ENCODE measurements around the gene ISY1. TPM values are rescaled to one million over a fixed set of nuclear protein-coding genes. Genes with fewer than 3 reads are reported as not detected.
"Not testable (repeated sequence)": the region's sequence is repeated elsewhere in the genome, so short reads cannot be mapped to it uniquely, and the experiment has no call there.

ISY1 gene
- total RNA-seq, 2 experiments from 2014 or later, result 28.2 to 28.5 TPM

GRCh38 chr3:129144786-129145185, 16.1 kb downstream of the ISY1 start:
- no peak overlapping the region for H3K4me3 Mint-ChIP-seq
- TF ChIP-seq CTCF (IDR thresholded peaks at IDR 0.05), result no peak
- no peak for ATAC-seq (ENCODE audit: poor library complexity)
- H3K27ac ChIP-seq (ENCODE audit: low read depth in 1 of 2, low read length in 2 of 2), result no peak overlapping the region
- intact Hi-C loops (cut with DNase I, micrococcal nuclease), result no loop called here
- POLR2A ChIA-PET, result interaction anchor here (0.8 to 1.0 kb wide), 3 partner anchors 14 to 24 kb away, joined by 3 to 4 read pairs (median 3); no protein-coding TSS in a partner anchor
- no peaks in the 10 kb centered on the region for H3K4me1 Mint-ChIP-seq (ENCODE audit: low read depth)
- CTCF ChIA-PET, result interaction anchor here (2.2 kb wide), 1 partner anchor 91 kb away, joined by 6 read pairs; no protein-coding TSS in a partner anchor
- no peaks in the 10 kb centered on the region for H3K4me1 ChIP-seq (ENCODE audit: insufficient read depth, low read length)
- no peak for DNase-seq
- no peaks in the 10 kb centered on the region for H3K27me3 ChIP-seq (ENCODE audit: control insufficient read depth in 1 of 2, insufficient read depth in 2 of 2, low read length in 2 of 2)
- H3K36me3 Mint-ChIP-seq (ENCODE audit: low read depth), result peaks cover 66% of the 10 kb centered on the region
- H3K4me3 ChIP-seq (ENCODE audit: low read length), result no peak overlapping the region
- H3K27me3 Mint-ChIP-seq, result no peaks in the 10 kb centered on the region
- no peaks in the 10 kb centered on the region for H3K9me3 Mint-ChIP-seq
- H3K27ac Mint-ChIP-seq, result no peak overlapping the region
- no peaks in the 10 kb centered on the region for H3K9me3 ChIP-seq (ENCODE audit: control insufficient read depth in 1 of 2, insufficient read depth in 1 of 2, low read length in 2 of 2)
- peaks cover 46% of the 10 kb centered on the region for H3K36me3 ChIP-seq (ENCODE audit: insufficient read depth, low read length)

- intact Hi-C loops (cut with DNase I, micrococcal nuclease); H3K4me3 ChIP-seq (ENCODE audit: low read length); H3K4me1 Mint-ChIP-seq (ENCODE audit: low read depth); H3K4me1 ChIP-seq (ENCODE audit: insufficient read depth, low read length); H3K27ac ChIP-seq (ENCODE audit: low read depth in 1 of 2, low read length in 2 of 2); H3K9me3 Mint-ChIP-seq; H3K27ac Mint-ChIP-seq; H3K4me3 Mint-ChIP-seq; H3K27me3 Mint-ChIP-seq; ATAC-seq (ENCODE audit: poor library complexity); POLR2A ChIA-PET; H3K9me3 ChIP-seq (ENCODE audit: control insufficient read depth in 1 of 2, insufficient read depth in 1 of 2, low read length in 2 of 2); DNase-seq; H3K27me3 ChIP-seq (ENCODE audit: control insufficient read depth in 1 of 2, insufficient read depth in 2 of 2, low read length in 2 of 2): not testable (repeated sequence)
- H3K36me3 ChIP-seq (ENCODE audit: insufficient read depth, low read length), result peaks cover 50% of the 10 kb centered on the region
- peaks cover 60% of the 10 kb centered on the region for H3K36me3 Mint-ChIP-seq (ENCODE audit: low read depth)
- CTCF ChIA-PET, result interaction anchor here (1.0 kb wide), 1 partner anchor 171 kb away, joined by 3 read pairs; no protein-coding TSS in a partner anchor
Observed at GRCh38 chr3:129141011-129141410, 19.9 kb downstream of the ISY1 start.

- H3K4me3 Mint-ChIP-seq, result no peak overlapping the region
- H3K27ac Mint-ChIP-seq, result no peak overlapping the region
- H3K9me3 ChIP-seq (ENCODE audit: control insufficient read depth in 1 of 2, insufficient read depth in 1 of 2, low read length in 2 of 2), result no peaks in the 10 kb centered on the region
- peaks cover 58% of the 10 kb centered on the region for H3K36me3 Mint-ChIP-seq (ENCODE audit: low read depth)
- intact Hi-C loops (cut with DNase I, micrococcal nuclease), result no loop called here
- DNase-seq (no peak), ATAC-seq (ENCODE audit: poor library complexity) (no peak)
- CTCF ChIA-PET, result interaction anchor here (1.0 kb wide), 1 partner anchor 170 kb away, joined by 3 read pairs; no protein-coding TSS in a partner anchor
- H3K9me3 Mint-ChIP-seq, result no peaks in the 10 kb centered on the region
- no peaks in the 10 kb centered on the region for H3K27me3 ChIP-seq (ENCODE audit: control insufficient read depth in 1 of 2, insufficient read depth in 2 of 2, low read length in 2 of 2)
- TF ChIP-seq CTCF (IDR thresholded peaks at IDR 0.05), result no peak
- POLR2A ChIA-PET, result no interaction called here
- no peak overlapping the region for H3K4me3 ChIP-seq (ENCODE audit: low read length)
- no peak overlapping the region for H3K27ac ChIP-seq (ENCODE audit: low read depth in 1 of 2, low read length in 2 of 2)
- H3K27me3 Mint-ChIP-seq, result no peaks in the 10 kb centered on the region
- H3K4me1 ChIP-seq (ENCODE audit: insufficient read depth, low read length), result no peaks in the 10 kb centered on the region
- H3K4me1 Mint-ChIP-seq (ENCODE audit: low read depth), result no peaks in the 10 kb centered on the region
- peaks cover 52% of the 10 kb centered on the region for H3K36me3 ChIP-seq (ENCODE audit: insufficient read depth, low read length)
Observed at GRCh38 chr3:129139911-129140310, 21.0 kb downstream of the ISY1 start.

- H3K4me1 ChIP-seq (ENCODE audit: insufficient read depth, low read length); ATAC-seq (ENCODE audit: poor library complexity); H3K9me3 ChIP-seq (ENCODE audit: control insufficient read depth in 1 of 2, insufficient read depth in 1 of 2, low read length in 2 of 2); H3K27me3 ChIP-seq (ENCODE audit: control insufficient read depth in 1 of 2, insufficient read depth in 2 of 2, low read length in 2 of 2); DNase-seq; H3K27me3 Mint-ChIP-seq; H3K4me3 ChIP-seq (ENCODE audit: low read length); H3K27ac Mint-ChIP-seq; H3K9me3 Mint-ChIP-seq; H3K4me3 Mint-ChIP-seq; intact Hi-C loops (cut with DNase I, micrococcal nuclease); H3K27ac ChIP-seq (ENCODE audit: low read depth in 1 of 2, low read length in 2 of 2): not testable (repeated sequence)
- ChIA-PET POLR2A (interaction anchor here (0.6 to 6.6 kb wide), 2 partner anchors 16 to 68 kb away, joined by 4 to 47 read pairs; partner anchors contain the start of gene RAB43), CTCF (interaction anchor here (1.1 to 1.2 kb wide), 2 partner anchors 12 to 26 kb away, joined by 3 to 5 read pairs; no protein-coding TSS in a partner anchor)
- Mint-ChIP-seq H3K36me3 (ENCODE audit: low read depth) (peaks cover 68% of the 10 kb centered on the region), H3K4me1 (ENCODE audit: low read depth) (peaks cover 21% of the 10 kb centered on the region)
- peaks cover 73% of the 10 kb centered on the region for H3K36me3 ChIP-seq (ENCODE audit: insufficient read depth, low read length)
Observed at GRCh38 chr3:129136275-129136674, 24.6 kb downstream of the ISY1 start.
